ENCODE data around the gene KDM4C. TPM values are rescaled to one million over a fixed set of nuclear protein-coding genes. Genes with fewer than 3 reads are reported as not detected.

The KDM4C gene
- total RNA-seq, 1 experiment from 2014 or later = 4.8 TPM

- Histone ChIP-seq H3K27ac (ENCODE audit: low read depth, low read length, poor library complexity, severe bottlenecking) (no peak overlapping the region), H3K36me3 (ENCODE audit: insufficient read depth, low read length, poor library complexity, severe bottlenecking) (no peaks in the 10 kb centered on the region), H3K9me3 (ENCODE audit: low read depth, low read length, poor library complexity, severe bottlenecking) (no peaks in the 10 kb centered on the region), H3K4me3 (ENCODE audit: low read depth, low read length, poor library complexity, severe bottlenecking) (no peak overlapping the region), H3K27me3 (replicated peaks; ENCODE audit: insufficient read depth, low read depth, low read length, poor library complexity) (no peaks in the 10 kb centered on the region), H3K4me1 (ENCODE audit: insufficient read depth, low read length, poor library complexity, severe bottlenecking) (no peaks in the 10 kb centered on the region)
- DNase-seq (ENCODE audit: low spot score) = peak; percentile 18
- POLR2A ChIA-PET (ENCODE audit: low non-redundant PET) = no interaction called here
- TF ChIP-seq EZH2 (IDR thresholded peaks at IDR 0.05; ENCODE audit: borderline replicate concordance, low read depth, low read length, poor library complexity, severe bottlenecking) = no peak
- no peak for TF ChIP-seq CTCF (conservative IDR thresholded peaks at IDR 0.05; ENCODE audit: low read depth, low read length)
- CTCF ChIA-PET = no interaction called here
- no TSS peak for BruUV-seq (replicated peaks)
- intact Hi-C loops (cut with micrococcal nuclease; ENCODE audit: unreplicated experiment) = no loop called here
Observed at GRCh38 chr9:6931913-6932312, 174.1 kb downstream of the KDM4C start.

- CTCF ChIA-PET = no interaction called here
- intact Hi-C loops (cut with micrococcal nuclease; ENCODE audit: unreplicated experiment) = no loop called here
- Histone ChIP-seq H3K4me1 (ENCODE audit: insufficient read depth, low read length, poor library complexity, severe bottlenecking) (no peaks in the 10 kb centered on the region), H3K4me3 (ENCODE audit: low read depth, low read length, poor library complexity, severe bottlenecking) (no peak overlapping the region), H3K36me3 (ENCODE audit: insufficient read depth, low read length, poor library complexity, severe bottlenecking) (no peaks in the 10 kb centered on the region), H3K9me3 (ENCODE audit: low read depth, low read length, poor library complexity, severe bottlenecking) (no peaks in the 10 kb centered on the region), H3K27me3 (replicated peaks; ENCODE audit: insufficient read depth, low read depth, low read length, poor library complexity) (no peaks in the 10 kb centered on the region), H3K27ac (ENCODE audit: low read depth, low read length, poor library complexity, severe bottlenecking) (no peak overlapping the region)
- no peak for DNase-seq (ENCODE audit: low spot score)
- POLR2A ChIA-PET (ENCODE audit: low non-redundant PET) = interaction anchor here (0.7 kb wide), 1 partner anchor 523 kb away, joined by 3 read pairs; the partner anchor contains the start of gene UHRF2
- TF ChIP-seq CTCF (conservative IDR thresholded peaks at IDR 0.05; ENCODE audit: low read depth, low read length) (no peak), EZH2 (IDR thresholded peaks at IDR 0.05; ENCODE audit: borderline replicate concordance, low read depth, low read length, poor library complexity, severe bottlenecking) (no peak)
- BruUV-seq (replicated peaks) = no TSS peak
Observed at GRCh38 chr9:6936103-6936502, 178.3 kb downstream of the KDM4C start.

GRCh38 chr9:6937209-6937608 is 179.4 kb downstream of the KDM4C start:
- no TSS peak for BruUV-seq (replicated peaks)
- Histone ChIP-seq H3K27ac (ENCODE audit: low read depth, low read length, poor library complexity, severe bottlenecking) (no peak overlapping the region), H3K4me1 (ENCODE audit: insufficient read depth, low read length, poor library complexity, severe bottlenecking) (no peaks in the 10 kb centered on the region), H3K4me3 (ENCODE audit: low read depth, low read length, poor library complexity, severe bottlenecking) (no peak overlapping the region), H3K36me3 (ENCODE audit: insufficient read depth, low read length, poor library complexity, severe bottlenecking) (no peaks in the 10 kb centered on the region), H3K27me3 (replicated peaks; ENCODE audit: insufficient read depth, low read depth, low read length, poor library complexity) (no peaks in the 10 kb centered on the region), H3K9me3 (ENCODE audit: low read depth, low read length, poor library complexity, severe bottlenecking) (no peaks in the 10 kb centered on the region)
- CTCF ChIA-PET = no interaction called here
- TF ChIP-seq CTCF (conservative IDR thresholded peaks at IDR 0.05; ENCODE audit: low read depth, low read length) (no peak), EZH2 (IDR thresholded peaks at IDR 0.05; ENCODE audit: borderline replicate concordance, low read depth, low read length, poor library complexity, severe bottlenecking) (no peak)
- DNase-seq (ENCODE audit: low spot score) = no peak
- intact Hi-C loops (cut with micrococcal nuclease; ENCODE audit: unreplicated experiment) = no loop called here
- POLR2A ChIA-PET (ENCODE audit: low non-redundant PET) = no interaction called here
